HK-2 (cell line): ENCODE results near the gene EEFSEC.

ENCODE experiments used
- DNase-seq: peaks from one replicate; pipeline ENCODE4 v3.0.0-alpha.2; 2018; ENCODE audit not compliant: unreplicated experiment

EEFSEC gene

DNA sequence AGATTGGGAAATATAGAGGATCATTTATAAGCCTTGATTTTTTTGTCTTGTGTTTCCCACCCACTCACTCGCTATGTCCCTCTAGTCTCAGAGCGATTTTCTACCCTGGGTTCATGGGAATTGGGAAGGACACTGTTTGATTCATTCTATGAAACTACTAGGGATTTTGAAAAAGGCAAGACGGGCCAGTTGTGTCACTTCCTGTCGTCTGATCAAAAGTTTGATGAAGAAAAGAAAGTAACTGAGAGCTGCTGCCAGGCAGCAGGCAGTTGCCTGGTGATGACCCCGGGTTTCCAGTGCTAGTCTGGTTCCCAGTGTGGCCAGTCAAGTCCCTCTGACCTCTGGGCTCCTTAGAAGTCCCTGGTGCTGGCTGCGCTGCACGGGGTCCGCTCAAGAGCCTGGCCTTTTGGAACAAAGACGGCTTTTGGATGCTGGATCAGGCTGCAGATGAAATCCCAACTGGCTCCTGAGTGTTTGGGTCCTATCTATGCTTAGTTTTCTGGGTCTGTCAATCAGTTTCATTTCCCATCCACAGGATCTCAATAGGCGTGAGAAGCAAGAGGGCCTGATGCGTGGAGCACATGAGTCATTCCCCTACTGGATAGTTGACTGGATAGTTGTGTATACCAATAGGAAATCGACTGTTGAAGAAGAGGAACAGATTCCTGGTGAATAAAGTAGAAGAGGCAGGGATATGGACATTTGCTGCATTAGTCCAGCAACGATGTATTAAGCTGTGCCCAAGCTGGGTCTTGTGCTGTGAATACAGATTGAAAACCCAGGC lies 89.7 kb downstream of the EEFSEC start:
- no peak for DNase-seq

DNA sequence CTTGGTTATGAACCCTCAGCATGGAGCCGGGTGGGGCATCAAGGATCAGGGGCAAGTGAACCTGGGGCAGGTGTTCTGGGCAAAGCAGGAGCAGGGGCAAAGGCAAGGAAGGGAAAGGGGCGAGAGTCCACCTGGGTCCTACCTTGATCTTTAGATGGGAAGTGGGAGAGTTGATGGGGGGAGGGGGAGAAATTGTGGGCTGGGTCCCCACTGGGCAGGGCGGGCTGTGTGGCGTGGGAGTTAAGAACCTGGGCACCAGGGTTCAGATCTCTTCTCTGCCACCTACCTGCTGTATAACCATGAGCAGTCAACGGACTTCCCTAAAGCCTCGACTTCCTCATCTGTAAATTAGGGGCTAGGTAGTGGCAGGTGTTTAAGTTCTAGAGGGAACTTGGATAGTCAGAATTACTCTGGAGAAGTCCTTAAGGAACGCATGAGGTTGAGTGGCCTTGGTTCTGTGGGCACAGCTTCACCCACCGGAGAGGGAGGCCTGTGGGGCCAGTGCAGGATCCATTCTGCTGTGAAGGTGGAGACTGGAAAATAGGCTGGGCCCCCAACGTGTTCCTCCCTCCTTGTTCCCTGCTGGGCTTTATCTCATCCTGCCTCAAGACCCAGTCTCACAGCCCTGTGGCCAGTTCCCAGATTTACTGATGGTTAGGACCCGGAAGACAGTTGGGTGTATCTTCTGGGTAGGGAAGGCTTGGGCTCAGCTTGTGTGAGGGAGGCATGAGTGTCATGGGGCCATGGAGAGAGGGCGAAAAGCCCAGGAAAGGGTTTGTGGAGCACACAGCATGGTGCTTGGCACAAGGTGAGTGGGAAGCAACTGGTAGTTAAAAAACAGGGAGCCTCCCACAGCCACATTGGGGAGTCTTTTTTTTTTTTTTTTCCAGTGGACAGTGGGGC lies 90.6 kb downstream of the EEFSEC start:
- DNase-seq: no peak

DNA sequence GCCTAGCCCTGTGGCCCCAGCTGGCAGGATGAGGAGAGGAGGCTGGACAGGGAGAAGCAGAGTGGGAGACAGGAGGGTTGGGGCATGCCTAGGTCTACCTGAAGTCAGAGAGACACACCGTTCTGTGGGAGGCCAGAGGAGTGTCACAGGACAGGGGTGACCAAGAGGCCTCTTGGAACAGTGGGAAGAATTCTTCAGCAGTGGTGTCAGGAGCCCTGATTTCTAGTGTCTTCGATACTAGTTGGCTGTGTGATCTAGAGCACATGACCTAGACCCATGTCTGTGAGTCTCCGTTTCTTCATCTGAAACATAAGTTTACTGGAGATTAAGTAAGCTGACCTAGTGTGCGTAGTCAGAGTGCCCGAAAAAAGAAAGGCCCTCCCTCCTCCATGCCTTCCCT lies 92.2 kb downstream of the EEFSEC start:
- no peak for DNase-seq

DNA sequence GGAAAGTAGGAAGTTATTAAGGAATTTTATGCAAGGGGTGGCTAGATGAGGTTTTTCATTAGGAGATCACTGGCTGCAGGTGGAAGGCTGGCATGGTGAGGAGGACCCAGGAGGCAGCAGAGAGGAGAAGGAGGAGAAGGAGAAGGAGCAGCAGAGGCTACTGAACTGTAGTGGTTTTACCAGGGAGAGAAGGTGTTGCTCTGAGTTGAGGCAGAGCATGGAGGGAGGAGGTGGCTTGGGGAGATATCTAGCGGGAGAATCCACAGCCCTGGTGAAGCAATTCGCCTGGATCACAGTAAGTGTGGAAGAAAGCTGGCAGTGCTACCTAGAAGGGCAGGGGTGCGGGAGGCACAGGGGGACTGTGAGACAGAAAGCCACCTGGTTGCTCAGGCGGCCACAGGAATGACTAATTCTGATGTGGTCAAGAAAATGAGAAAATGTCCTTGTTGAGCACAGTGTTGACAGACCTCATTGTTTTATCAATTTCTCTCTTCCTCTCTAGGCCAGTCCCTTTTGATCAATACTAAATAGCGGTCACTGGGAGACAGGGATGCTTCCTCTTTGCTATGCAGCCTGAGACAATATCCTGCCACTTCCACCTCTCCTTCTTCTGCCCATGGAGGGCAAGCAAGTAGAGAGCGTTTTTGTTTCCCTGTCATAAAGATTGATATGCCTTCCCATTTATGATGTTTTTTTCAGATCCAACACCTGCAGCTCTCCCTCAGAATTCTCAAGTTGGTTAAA lies 94.6 kb downstream of the EEFSEC start:
- no peak for DNase-seq

DNA sequence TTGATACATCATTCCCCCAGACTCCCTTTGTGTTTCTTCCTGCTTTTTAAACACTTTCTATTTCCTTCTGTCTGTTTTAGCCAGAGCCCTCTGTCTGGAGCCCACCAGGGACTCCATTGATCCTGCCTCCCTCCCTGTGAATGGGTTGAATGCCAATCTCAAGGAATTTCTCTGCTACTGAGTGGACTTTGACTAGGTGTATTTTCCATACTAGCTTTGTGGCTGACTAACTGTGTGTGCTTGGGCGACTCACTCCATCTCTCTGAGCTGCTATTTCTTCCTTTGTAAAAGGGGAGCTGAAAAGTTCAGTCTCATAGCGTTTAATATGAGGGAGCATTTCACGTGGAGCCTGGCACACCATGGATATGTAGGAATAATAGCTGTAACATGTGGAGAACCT lies 98.8 kb downstream of the EEFSEC start:
- DNase-seq: no peak

DNA sequence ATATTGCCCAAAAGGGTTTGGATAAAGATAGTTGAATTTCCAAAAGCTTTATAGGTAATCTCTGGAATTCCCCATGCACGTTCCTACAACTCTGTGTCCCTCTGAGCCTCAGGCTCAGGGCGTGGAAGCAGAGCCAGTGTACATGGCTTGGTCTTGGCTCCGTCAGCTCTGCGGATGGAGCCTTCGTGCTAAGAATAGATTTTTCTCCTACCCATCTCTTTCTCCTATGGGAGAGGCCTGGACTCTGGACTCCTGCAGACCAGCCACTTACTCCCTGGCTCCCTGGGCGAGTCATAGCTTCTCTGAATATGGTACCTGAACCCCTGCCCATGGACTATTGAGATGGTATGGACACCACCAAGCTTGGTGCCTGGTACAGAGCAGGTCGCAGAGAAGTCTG lies 99.9 kb downstream of the EEFSEC start:
- DNase-seq: no peak

DNA sequence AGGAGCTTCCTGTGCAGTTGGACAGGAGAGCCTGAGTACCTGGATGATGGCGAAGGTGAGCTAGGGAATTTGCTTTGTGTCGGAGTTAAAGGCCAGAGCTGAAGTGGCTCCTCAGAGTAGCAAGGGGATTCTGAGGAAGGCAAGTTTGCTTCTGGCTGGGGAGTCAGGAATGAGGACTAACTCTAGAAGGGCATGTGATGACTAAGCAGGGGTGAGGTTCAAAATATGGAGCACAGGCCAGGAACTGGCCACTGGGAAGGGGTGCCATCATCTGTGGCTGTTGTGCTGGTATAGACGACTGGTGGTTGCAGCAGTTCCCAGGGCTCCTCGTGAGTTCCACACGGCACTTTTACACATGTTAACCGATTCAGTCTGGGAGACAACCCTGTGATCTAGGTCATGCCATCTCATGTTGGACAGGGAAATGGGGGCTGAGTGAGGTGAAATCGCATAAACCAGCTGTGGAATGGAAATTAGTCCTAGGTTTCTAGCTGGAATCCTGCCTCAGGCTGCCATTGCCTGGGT lies 100.8 kb downstream of the EEFSEC start:
- DNase-seq: no peak

DNA sequence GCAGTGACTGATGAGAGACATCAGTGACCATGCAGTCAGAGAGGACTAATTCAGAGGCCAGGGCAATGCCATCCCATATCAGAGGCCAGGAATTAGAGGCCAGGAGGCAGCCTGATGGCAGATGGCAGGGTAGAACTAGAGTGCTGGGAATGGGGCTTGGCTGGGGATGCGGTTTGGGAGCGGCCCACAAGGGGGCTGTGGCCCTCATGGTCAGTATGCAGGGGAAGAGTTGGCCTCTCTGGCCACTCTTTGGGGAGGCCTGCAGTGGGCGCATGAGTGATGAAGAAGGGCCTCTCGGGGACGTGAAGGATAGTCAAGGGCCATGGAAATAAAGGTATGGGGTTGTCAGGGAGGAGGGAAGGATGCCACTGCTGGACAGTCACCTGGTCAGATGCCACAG lies 101.7 kb downstream of the EEFSEC start:
- DNase-seq: no peak

DNA sequence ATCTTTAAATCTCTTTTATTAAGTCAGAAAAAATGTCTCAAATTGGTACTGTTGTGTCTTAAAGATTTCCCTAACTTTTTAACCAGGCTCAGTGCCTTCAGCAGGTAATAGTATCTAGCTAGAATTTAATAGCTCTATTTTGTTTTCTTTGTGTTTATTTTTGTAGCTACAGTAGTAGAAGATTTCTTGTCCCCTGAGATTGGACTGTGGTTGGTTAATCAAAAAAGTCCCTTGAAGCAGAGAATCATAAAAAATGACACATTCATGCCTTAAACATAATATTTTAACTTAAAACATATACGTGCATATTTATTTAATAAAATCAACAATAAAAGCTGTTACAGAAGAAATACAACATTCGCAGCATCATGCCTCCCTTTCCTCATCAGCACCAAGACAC lies 102.8 kb downstream of the EEFSEC start:
- DNase-seq: no peak

DNA sequence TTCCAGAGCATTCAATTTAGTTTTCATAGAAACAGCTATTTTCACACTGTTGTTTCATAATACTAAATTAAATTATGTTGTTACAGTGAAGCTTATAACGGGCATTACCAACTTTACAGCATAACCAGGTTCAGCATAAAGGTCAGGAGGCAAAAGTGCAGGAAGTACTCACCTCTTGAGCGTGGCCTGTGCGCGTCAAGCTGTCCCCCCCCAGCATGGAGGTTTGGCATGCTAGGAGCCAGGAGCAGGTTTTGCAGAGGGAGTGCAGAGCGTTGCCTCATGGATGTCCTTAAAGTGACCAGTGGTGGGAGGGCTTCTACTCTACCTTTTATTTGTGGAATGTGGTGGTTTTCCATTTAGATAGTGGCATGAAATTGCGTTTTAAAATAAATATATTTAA lies 104.4 kb downstream of the EEFSEC start:
- no peak for DNase-seq

DNA sequence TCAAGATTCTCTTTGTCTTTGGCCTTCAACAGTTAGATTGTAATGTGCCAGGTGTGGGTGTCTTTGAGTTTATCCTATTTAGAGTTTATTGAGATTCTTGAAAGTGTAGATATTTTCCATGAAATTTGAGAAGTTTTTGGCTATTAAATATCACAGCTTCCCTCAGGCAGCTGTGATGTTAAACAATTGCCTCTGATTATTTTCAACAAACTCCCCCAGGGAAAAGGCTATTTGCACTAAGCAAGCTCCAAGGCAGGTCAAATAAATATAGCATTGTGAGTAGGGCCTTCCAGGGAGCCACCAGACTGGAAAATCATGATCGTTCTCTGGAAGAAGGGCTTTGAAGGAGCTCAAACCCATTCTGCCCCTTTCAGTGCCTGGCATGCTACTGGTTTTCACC lies 107.0 kb downstream of the EEFSEC start:
- DNase-seq: no peak

DNA sequence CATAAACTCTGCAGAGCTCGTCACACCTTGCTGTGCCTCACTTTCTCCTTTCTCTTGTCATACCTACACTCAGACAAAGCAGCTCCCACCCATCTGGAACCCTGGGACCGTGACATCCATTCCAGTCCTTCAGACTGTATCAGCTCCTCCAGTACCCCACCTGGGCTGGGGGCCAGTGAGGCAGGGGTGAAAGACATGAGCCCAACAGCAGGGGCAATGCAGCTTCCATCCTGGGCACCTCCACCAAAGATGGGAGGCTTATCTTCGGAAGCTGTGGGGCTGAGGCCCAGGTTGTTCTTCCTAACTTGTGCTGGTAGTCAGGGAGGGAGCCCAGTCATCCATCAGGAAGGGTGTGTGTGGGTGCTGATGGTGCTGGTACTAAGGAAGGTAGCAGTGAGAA lies 109.2 kb downstream of the EEFSEC start:
- DNase-seq: no peak

DNA sequence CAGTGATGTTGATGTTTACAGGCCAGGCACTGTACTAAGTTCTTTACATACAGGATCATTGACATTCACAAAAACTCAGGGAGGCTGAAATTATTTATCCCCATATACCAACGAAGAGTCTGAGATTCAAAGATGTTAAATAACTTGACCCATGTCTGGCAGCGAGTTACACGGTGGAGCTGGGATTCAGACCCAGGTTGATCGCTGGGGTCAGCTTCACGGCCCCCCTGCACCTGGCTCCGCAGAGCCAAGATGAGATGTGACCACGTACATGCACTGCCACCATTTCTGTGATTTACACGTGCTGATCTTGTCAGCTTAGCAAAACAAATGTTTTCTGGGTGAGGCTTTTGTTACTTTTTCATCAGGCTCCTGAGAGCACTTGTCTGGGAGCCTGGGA lies 109.8 kb downstream of the EEFSEC start:
- DNase-seq: no peak

DNA sequence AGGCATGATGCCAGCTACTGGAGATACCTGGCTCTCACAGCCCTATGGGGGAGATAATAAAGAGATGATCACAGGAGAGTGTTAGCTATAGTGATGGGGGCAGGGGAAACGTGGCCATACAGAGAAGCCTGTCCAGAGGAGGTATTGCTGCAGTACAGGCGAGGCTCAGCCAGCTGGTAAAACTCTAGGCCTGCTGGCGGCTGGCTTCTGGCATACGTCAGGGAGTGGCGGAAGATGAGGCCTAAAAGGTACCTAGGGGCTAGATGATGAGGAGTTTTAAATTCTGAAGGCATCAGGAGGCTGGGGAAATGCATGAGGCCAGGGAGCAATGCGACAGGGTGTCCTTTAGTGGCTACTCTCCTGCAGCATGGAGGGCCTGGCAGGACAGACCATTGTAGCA lies 110.7 kb downstream of the EEFSEC start:
- no peak for DNase-seq

DNA sequence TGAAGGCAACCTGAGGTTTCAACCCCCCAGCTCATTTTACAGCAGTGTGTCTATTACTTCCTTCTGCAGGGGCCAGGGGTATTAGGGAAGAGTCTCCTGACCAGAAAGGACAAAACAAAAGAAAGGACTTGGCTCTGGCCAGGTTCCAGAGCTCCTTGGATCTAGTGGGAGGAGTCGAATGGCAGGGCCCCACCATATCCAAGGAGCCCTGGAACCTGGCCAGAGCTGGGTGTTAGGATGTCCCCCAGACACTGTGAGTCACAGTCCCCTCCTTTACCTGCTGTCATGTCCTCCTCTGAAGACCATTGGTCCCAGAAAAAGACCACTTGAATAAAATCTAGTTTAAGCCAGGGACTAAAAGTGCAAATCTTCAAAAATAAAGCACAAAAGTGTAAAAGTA lies 113.2 kb downstream of the EEFSEC start:
- DNase-seq: peak; percentile 28

DNA sequence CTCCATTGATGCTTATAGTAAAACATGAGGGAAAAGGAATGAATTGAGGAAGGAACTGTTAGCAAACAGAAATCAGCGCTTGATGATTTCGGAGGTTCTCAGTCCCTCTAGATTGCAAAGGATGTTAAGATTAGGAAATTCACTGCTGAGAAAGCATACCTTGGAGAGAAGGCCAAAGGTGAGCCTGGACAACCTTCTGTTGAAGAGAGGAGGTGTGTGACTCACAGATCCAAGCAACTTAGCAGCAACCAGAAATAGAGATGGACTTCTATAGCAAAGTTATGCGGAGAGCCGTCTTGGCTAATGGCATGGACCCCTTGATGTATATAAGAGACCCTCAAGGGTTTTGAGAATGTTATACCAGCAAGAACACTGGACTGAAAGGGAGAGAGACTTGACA lies 114.3 kb downstream of the EEFSEC start:
- DNase-seq: no peak

DNA sequence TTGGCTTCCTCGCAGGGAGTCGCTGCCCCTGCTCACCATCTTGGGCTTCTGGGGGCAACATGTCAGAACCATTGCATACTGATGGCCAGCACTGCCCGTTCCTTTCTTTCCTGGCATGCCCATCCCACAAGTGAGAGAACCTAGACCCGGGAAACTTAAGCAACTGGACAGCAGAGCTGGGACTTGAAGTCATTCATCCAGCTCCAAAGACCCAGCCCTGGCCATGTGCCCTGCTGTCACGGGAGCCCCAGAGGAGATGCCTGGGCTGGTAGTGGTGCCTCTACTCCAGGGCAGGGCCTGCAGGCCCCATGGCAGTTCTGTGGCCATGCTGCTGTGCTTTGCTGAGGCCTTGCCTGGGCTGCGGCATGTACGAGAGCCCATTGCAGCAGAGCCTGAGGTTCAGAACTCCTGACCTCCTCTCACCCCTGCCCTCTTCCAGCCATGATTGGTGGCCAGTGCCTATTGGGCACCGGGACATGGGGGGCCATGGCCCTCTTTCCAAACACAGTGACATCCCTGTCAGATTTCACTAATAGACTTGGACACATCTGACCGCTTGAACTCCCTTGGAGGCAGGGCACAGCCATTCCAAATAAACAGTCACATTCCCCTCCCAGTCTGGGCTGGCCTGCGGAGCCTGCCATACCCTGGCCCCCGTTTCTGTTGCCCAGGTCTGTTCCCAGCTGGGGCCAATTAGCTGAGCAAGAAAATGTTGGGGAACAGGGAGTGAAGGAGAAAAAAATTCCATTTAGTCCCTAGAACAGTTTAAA lies 115.9 kb downstream of the EEFSEC start:
- no peak for DNase-seq

DNA sequence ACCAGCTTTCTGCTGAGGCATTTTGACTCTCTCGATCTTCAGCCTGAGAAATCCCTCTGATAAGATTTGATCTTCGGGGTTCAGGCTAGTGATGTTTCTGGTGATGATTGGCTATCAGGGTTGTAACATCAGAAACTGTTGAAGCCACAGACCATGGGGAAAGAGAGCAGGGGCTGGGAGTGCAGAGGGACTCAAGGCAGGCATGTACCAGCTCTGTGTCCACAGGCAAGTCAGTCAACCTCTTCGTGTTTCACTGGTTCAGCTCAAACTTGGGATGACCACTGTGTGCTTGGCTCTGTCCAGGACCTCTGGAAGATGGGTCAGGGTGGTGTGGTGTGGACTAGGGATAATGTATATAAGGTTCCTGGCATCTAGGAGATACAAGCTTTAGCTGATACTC lies 116.5 kb downstream of the EEFSEC start:
- DNase-seq: no peak

DNA sequence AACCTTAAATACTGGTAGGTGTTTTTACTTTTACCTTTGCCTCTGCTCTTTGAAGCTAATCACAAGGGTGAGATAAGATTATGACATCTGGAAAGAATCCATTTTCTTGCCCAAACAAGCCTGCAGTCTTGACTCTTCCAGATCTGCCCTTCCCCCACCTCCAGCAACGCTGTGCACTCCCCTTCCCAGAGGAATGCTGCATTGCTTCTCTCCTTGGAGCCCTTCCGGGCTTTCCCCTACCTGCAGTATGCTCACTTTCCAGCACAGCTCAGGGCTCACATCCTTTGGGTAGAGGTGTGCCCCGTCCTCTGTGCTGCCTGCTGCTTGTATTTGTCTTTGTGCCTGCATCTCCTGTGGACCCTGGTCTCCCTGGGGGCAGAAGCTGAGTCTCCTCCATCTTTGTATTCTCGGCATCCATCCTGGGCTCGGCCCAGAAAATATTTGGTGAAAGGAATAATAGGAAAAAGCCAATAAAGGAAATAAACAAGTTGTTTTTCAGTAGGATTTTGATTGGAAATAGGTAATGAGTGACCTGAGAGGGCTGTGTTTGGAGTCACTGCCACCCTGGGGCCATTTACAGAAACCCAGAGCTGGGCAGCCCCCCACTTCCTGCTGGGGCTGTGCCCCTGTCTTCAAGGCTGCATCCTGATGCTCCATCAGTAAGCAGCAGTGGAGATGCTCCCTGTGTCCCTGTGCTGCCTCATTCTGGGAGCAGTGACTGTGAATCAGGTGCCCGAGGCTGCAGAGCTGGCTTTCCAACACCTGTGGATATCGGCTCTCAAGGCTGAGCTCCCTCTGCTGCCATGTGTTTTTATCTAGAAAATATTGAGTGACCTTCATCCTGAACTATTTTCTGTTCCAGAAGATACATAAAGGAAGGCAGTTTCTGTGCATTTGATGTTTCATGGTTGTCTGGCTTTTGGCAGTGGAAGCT lies 117.5 kb downstream of the EEFSEC start:
- no peak for DNase-seq
